ENCODE results near the gene LZTR1.
"Not testable (repeated sequence)": the region's sequence is repeated elsewhere in the genome, so short reads cannot be mapped to it uniquely, and the experiment has no call there.

Gene LZTR1

GRCh38 chr22:20981787-20982562 is at the start of gene LZTR1:
TSS of gene LZTR1 (plus strand) at chr22:20982297. CDS start at chr22:20982372, 75 bp downstream.
- H3K27me3 ChIP-seq: no peaks in the 10 kb centered on the region
- peaks cover 0 to 9% (median 0%) of the 10 kb centered on the region in 11 experiments; a peak in 5 of 22 replicates for H4K20me1 ChIP-seq
- peaks cover 15 to 34% (median 28%) of the 10 kb centered on the region in 11 experiments for H3K36me3 ChIP-seq
- peaks cover 8 to 10% (median 9%) of the 10 kb centered on the region in 11 experiments; a peak in 20 of 22 replicates for H3K9me3 ChIP-seq (replicated peaks in 1 of 11)
- no peak for TF ChIP-seq Cebpa-rat (IDR thresholded peaks at IDR 0.05)
- peak within 1 kb of the TSS; percentile 83 to 94 (median 91) for H3K9ac ChIP-seq
- H3K4me3 ChIP-seq: peak within 1 kb of the TSS; percentile 72 to 92 (median 82)
- H3K27ac ChIP-seq: peak within 1 kb of the TSS; percentile 58 to 98 (median 90)
- peaks cover 24 to 27% (median 26%) of the 10 kb centered on the region in 10 experiments for H3K4me1 ChIP-seq
- peak within 1 kb of the TSS; percentile 88 to 97 (median 94) for H3K4me2 ChIP-seq

- H3K9ac ChIP-seq: no peak overlapping the region
- H4K20me1 ChIP-seq: peaks cover 99 to 100% (median 100%) of the 10 kb centered on the region in 11 experiments
- H3K27me3 ChIP-seq: no peaks in the 10 kb centered on the region
- H3K9me3 ChIP-seq (replicated peaks in 1 of 11): no peaks in the 10 kb centered on the region
- no peak for TF ChIP-seq Cebpa-rat (IDR thresholded peaks at IDR 0.05)
- H3K36me3 ChIP-seq: peaks cover 52 to 93% (median 77%) of the 10 kb centered on the region in 11 experiments
- H3K27ac ChIP-seq: no peak overlapping the region
- H3K4me3 ChIP-seq: no peak overlapping the region
- H3K4me1 ChIP-seq: peaks cover 11 to 54% (median 16%) of the 10 kb centered on the region in 10 experiments; a peak in 19 of 20 replicates
- no peak overlapping the region for H3K4me2 ChIP-seq
These were observed 48.2 kb upstream of the LZTR1 start for GRCh38 chr22:20933910-20934309.

- H3K36me3 ChIP-seq: peaks cover 52 to 88% (median 79%) of the 10 kb centered on the region in 11 experiments
- not testable (repeated sequence) for H3K9me3 ChIP-seq (replicated peaks in 1 of 11); H3K27me3 ChIP-seq; H3K9ac ChIP-seq; H3K4me2 ChIP-seq; H3K4me3 ChIP-seq; H3K27ac ChIP-seq
- H4K20me1 ChIP-seq: peaks cover 100% of the 10 kb centered on the region in 11 experiments
- H3K4me1 ChIP-seq: peaks cover 18 to 49% (median 23%) of the 10 kb centered on the region in 10 experiments; a peak in 19 of 20 replicates
These were observed 47.0 kb upstream of the LZTR1 start for GRCh38 chr22:20935049-20935448.

GRCh38 chr22:20935780-20936539 is 46.1 kb upstream of the LZTR1 start:
- not testable (repeated sequence) for H3K4me3 ChIP-seq; H3K9ac ChIP-seq; H3K4me2 ChIP-seq; H3K9me3 ChIP-seq (replicated peaks in 1 of 11); H3K27me3 ChIP-seq; H3K27ac ChIP-seq
- peaks cover 57 to 88% (median 82%) of the 10 kb centered on the region in 11 experiments for H3K36me3 ChIP-seq
- H4K20me1 ChIP-seq: peaks cover 100% of the 10 kb centered on the region in 11 experiments
- peaks cover 20 to 57% (median 24%) of the 10 kb centered on the region in 10 experiments; a peak in 19 of 20 replicates for H3K4me1 ChIP-seq

- Histone ChIP-seq H3K4me2 (peak overlapping the region in 9 of 11 experiments; percentile 4 to 30 (median 18); a peak in 12 of 22 replicates), H3K27ac (no peak overlapping the region), H3K4me1 (peaks cover 20 to 49% (median 26%) of the 10 kb centered on the region in 10 experiments; a peak in 19 of 20 replicates), H3K27me3 (no peaks in the 10 kb centered on the region), H3K4me3 (no peak overlapping the region), H3K9me3 (replicated peaks in 1 of 11) (no peaks in the 10 kb centered on the region), H3K9ac (peak overlapping the region in 3 of 11 experiments; percentile 1 to 38 (median 9); a peak in 3 of 22 replicates), H3K36me3 (peaks cover 59 to 97% (median 83%) of the 10 kb centered on the region in 11 experiments), H4K20me1 (peaks cover 98 to 100% (median 99%) of the 10 kb centered on the region in 11 experiments)
- TF ChIP-seq Cebpa-rat (IDR thresholded peaks at IDR 0.05): no peak
These were observed 44.9 kb upstream of the LZTR1 start for GRCh38 chr22:20937031-20937793.

- H3K9ac ChIP-seq: no peak overlapping the region; a peak in 2 of 22 replicates
- no peak overlapping the region for H3K27ac ChIP-seq
- H3K27me3 ChIP-seq: no peaks in the 10 kb centered on the region
- peaks cover 59 to 98% (median 84%) of the 10 kb centered on the region in 11 experiments for H3K36me3 ChIP-seq
- H3K9me3 ChIP-seq (replicated peaks in 1 of 11): no peaks in the 10 kb centered on the region
- H3K4me3 ChIP-seq: no peak overlapping the region
- TF ChIP-seq Cebpa-rat (IDR thresholded peaks at IDR 0.05): no peak
- H3K4me2 ChIP-seq: peak overlapping the region in 3 of 11 experiments; percentile 4 to 18 (median 5); a peak in 1 of 22 replicates
- H4K20me1 ChIP-seq: peaks cover 98 to 100% (median 99%) of the 10 kb centered on the region in 11 experiments
- peaks cover 20 to 50% (median 26%) of the 10 kb centered on the region in 10 experiments; a peak in 19 of 20 replicates for H3K4me1 ChIP-seq
These were observed 44.1 kb upstream of the LZTR1 start for GRCh38 chr22:20937794-20938671.

- H3K9ac ChIP-seq; H3K9me3 ChIP-seq (replicated peaks in 1 of 11); H3K27me3 ChIP-seq; H3K27ac ChIP-seq; H3K4me3 ChIP-seq: not testable (repeated sequence)
- Histone ChIP-seq H3K4me1 (peaks cover 20 to 56% (median 27%) of the 10 kb centered on the region in 10 experiments; a peak in 19 of 20 replicates), H3K4me2 (peak overlapping the region in 7 of 11 experiments; percentile 2 to 45 (median 17); a peak in 12 of 22 replicates), H4K20me1 (peaks cover 98 to 100% (median 99%) of the 10 kb centered on the region in 11 experiments), H3K36me3 (peaks cover 47 to 100% (median 79%) of the 10 kb centered on the region in 11 experiments)
These were observed 42.5 kb upstream of the LZTR1 start for GRCh38 chr22:20939457-20940185.
